T-cell (primary cell): ENCODE data around the gene ADAMTSL1. TPM values are rescaled to one million over a fixed set of nuclear protein-coding genes. Genes with fewer than 3 reads are reported as not detected.

Experiments used
- ATAC-seq, 4 experiments: fragments of 200-7000 bp in 3 of 4; fragments of 150-1000 bp in 1 of 4; cut with Tn5 transposase; replicated peaks in 1 of 4; 1 replicate in 3 of 4; 2 replicates in 1 of 4; pipeline ENCODE4 v1.10.0; 2021; ENCODE audit warnings: moderate library complexity in 3 of 4, mild to moderate bottlenecking in 2 of 4, moderate number of reproducible peaks in 1 of 4
- CTCF ChIA-PET, 2 donors: fragments of 300-600 bp; sonication (Branson Sonifier 250); formaldehyde crosslinking; loops; one replicate each; lab custom pipeline; 2022; ENCODE audit warnings: antibody characterized with exemption in 2 of 2; lab: Charles Lee
- POLR2A ChIA-PET, 2 donors: fragments of 300-600 bp; sonication (Branson Sonifier 250); formaldehyde crosslinking; loops; one replicate each; lab custom pipeline; 2022; ENCODE audit warnings: antibody characterized with exemption in 2 of 2; lab: Charles Lee
- DNase-seq, 35 experiments: peaks; one replicate each; pipeline versions ENCODE4 v3.0.0 to v3.0.0-alpha.2; 2013 to 2023
- H3K27ac ChIP-seq: one replicate; pipeline ENCODE4 v1.5.1; 2013; ENCODE audit warnings: low read length
- H3K27me3 ChIP-seq, 2 experiments: replicated peaks in 1 of 2; 1 replicate in 1 of 2; 2 replicates in 1 of 2; pipeline versions ENCODE4 v1.6.1 to v1.7.0; 2013; ENCODE audit warnings: low read length in 1 of 2, mixed read lengths in 1 of 2; ENCODE audit not compliant: control insufficient read depth in 2 of 2, insufficient read depth in 2 of 2; ENCODE audit errors: extremely low read depth in 1 of 2
- H3K36me3 ChIP-seq, 2 donors: 1 replicate in 1 of 2; 2 replicates in 1 of 2; pipeline versions ENCODE4 v1.6.1 to v1.7.0; 2013; ENCODE audit warnings: low read length in 1 of 2; ENCODE audit not compliant: control insufficient read depth in 2 of 2, insufficient read depth in 1 of 2; ENCODE audit errors: extremely low read depth in 1 of 2
- H3K4me1 ChIP-seq, 2 experiments: 1 replicate in 1 of 2; 2 replicates in 1 of 2; pipeline versions ENCODE4 v1.6.1 to v1.7.0; 2013; ENCODE audit warnings: low read length in 2 of 2, mixed read lengths in 1 of 2; ENCODE audit not compliant: insufficient read depth in 2 of 2, control insufficient read depth in 1 of 2; ENCODE audit errors: extremely low read depth in 1 of 2
- H3K4me3 ChIP-seq, 2 donors: 1 replicate in 1 of 2; 2 replicates in 1 of 2; pipeline versions ENCODE4 v1.5.1 to v1.7.0; 2013; ENCODE audit warnings: mild to moderate bottlenecking in 2 of 2, low read length in 1 of 2, moderate library complexity in 1 of 2; ENCODE audit not compliant: control insufficient read depth in 1 of 2; ENCODE audit errors: extremely low read depth in 1 of 2
- H3K9me3 ChIP-seq: 2 replicates; pipeline ENCODE4 v1.7.0; 2013
- H3K27ac Mint-ChIP-seq, 2 donors: one replicate each; pipeline ENCODE4 v1.8.0; 2020 to 2021; ENCODE audit warnings: mild to moderate bottlenecking in 2 of 2, mixed read lengths in 2 of 2
- H3K27me3 Mint-ChIP-seq, 2 donors: one replicate each; pipeline ENCODE4 v1.8.0; 2021 to 2022; ENCODE audit warnings: mixed read lengths in 2 of 2
- H3K36me3 Mint-ChIP-seq: one replicate; pipeline ENCODE4 v1.8.0; 2021; ENCODE audit warnings: mixed read lengths
- H3K4me1 Mint-ChIP-seq, 3 donors: one replicate each; pipeline ENCODE4 v1.8.0; 2020 to 2022; ENCODE audit warnings: mixed read lengths in 3 of 3, mild to moderate bottlenecking in 1 of 3
- H3K4me3 Mint-ChIP-seq, 3 donors: one replicate each; pipeline ENCODE4 v1.8.0; 2020 to 2022; ENCODE audit warnings: mild to moderate bottlenecking in 3 of 3, mixed read lengths in 3 of 3, moderate library complexity in 3 of 3
- H3K9me3 Mint-ChIP-seq, 3 donors: one replicate each; pipeline ENCODE4 v1.8.0; 2020 to 2022; ENCODE audit warnings: mixed read lengths in 3 of 3
- WGBS: methylation state at CpG from one replicate; pipeline ENCODE4 v1.1.5; 2013; ENCODE audit warnings: missing lambda C conversion rate; ENCODE audit not compliant: insufficient coverage; 5-methylcytosine and 5-hydroxymethylcytosine counted together
- total RNA-seq, 35 experiments: library from RNA in 6 of 35; stranded (reverse) in 6 of 35; fragments of 120-200 nt in 1 of 35; gene quantifications; one replicate each; pipeline versions ENCODE4 v1.2.1 to v1.2.4 and lab custom pipeline; 2013 to 2026

ADAMTSL1 gene
- total RNA-seq, 5 donors from 2014 or later (not counting 1 experiment from before 2014, with no cell fraction given), result 0.10 TPM; not detected in 4

GRCh38 chr9:18601026-18601425, 127.1 kb downstream of the ADAMTSL1 start:
- Mint-ChIP-seq H3K27ac (no peak overlapping the region), H3K4me3 (no peak overlapping the region), H3K27me3 (no peaks in the 10 kb centered on the region), H3K36me3 (no peaks in the 10 kb centered on the region), H3K4me1 (no peaks in the 10 kb centered on the region), H3K9me3 (peaks cover 0 to under 1% (median 0%) of the 10 kb centered on the region in 3 donors)
- no peak for DNase-seq
- Histone ChIP-seq H3K4me1 (no peaks in the 10 kb centered on the region), H3K9me3 (no peaks in the 10 kb centered on the region), H3K36me3 (no peaks in the 10 kb centered on the region), H3K4me3 (no peak overlapping the region), H3K27ac (no peak overlapping the region), H3K27me3 (no peaks in the 10 kb centered on the region)
- ATAC-seq, result no peak
- CTCF ChIA-PET, result no interaction called here
- POLR2A ChIA-PET, result no interaction called here

GRCh38 chr9:18601956-18602355, 128.0 kb downstream of the ADAMTSL1 start:
- Mint-ChIP-seq H3K4me1 (no peaks in the 10 kb centered on the region), H3K27me3 (no peaks in the 10 kb centered on the region), H3K36me3 (no peaks in the 10 kb centered on the region), H3K27ac (no peak overlapping the region), H3K9me3 (no peaks in the 10 kb centered on the region), H3K4me3 (no peak overlapping the region)
- WGBS, result 88% methylated on average over 1 of the region's 2 CpGs
- Histone ChIP-seq H3K36me3 (no peaks in the 10 kb centered on the region), H3K27me3 (no peaks in the 10 kb centered on the region), H3K4me3 (no peak overlapping the region), H3K9me3 (no peaks in the 10 kb centered on the region), H3K4me1 (no peaks in the 10 kb centered on the region), H3K27ac (no peak overlapping the region)
- POLR2A ChIA-PET, result no interaction called here
- no peak for DNase-seq
- ATAC-seq, result no peak
- CTCF ChIA-PET, result no interaction called here

GRCh38 chr9:18604767-18605730, 131.1 kb downstream of the ADAMTSL1 start:
- no peak for DNase-seq
- POLR2A ChIA-PET, result no interaction called here
- no peaks in the 10 kb centered on the region for H3K36me3 Mint-ChIP-seq

DNA sequence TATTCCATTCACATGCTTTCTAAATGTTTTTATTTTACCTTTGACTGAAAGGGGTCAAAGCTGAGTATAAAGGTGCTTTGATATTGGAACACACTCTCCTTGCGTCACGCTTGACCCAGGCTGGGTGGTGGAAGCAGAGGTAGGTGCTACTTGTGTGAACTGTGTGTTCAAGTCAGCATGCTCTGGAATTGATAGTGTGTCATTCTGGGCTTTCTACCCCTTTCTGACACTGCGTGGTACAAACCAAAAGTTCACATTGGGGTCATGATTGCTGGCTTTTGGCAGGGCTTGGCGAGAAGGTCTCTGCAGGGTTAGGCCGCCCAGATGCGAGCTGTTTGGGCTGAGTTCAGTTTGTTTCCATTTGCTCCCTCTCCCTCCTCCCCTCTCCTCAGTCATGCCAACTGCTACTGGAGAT, 131.8 kb downstream of the ADAMTSL1 start:
- ATAC-seq, result no peak
- no peaks in the 10 kb centered on the region for H3K9me3 ChIP-seq
- no peaks in the 10 kb centered on the region for H3K4me1 Mint-ChIP-seq
- H3K4me3 ChIP-seq, result no peak overlapping the region
- H3K4me3 Mint-ChIP-seq, result no peak overlapping the region
- H3K27me3 ChIP-seq, result no peaks in the 10 kb centered on the region
- H3K4me1 ChIP-seq, result no peaks in the 10 kb centered on the region
- H3K27ac ChIP-seq, result no peak overlapping the region
- POLR2A ChIA-PET, result no interaction called here
- DNase-seq, result no peak
- no peaks in the 10 kb centered on the region for H3K9me3 Mint-ChIP-seq
- no peaks in the 10 kb centered on the region for H3K36me3 Mint-ChIP-seq
- no peaks in the 10 kb centered on the region for H3K27me3 Mint-ChIP-seq
- 88% methylated on average over 2 of the region's 6 CpGs for WGBS
- no peak overlapping the region for H3K27ac Mint-ChIP-seq
- H3K36me3 ChIP-seq, result no peaks in the 10 kb centered on the region
- CTCF ChIA-PET, result no interaction called here

More at GRCh38 chr9:18604767-18605730, 131.1 kb downstream of the ADAMTSL1 start:
- Mint-ChIP-seq H3K27ac (no peak overlapping the region), H3K4me1 (no peaks in the 10 kb centered on the region), H3K4me3 (no peak overlapping the region), H3K27me3 (no peaks in the 10 kb centered on the region), H3K9me3 (no peaks in the 10 kb centered on the region)
- Histone ChIP-seq H3K9me3 (no peaks in the 10 kb centered on the region), H3K36me3 (no peaks in the 10 kb centered on the region), H3K4me3 (no peak overlapping the region), H3K4me1 (no peaks in the 10 kb centered on the region), H3K27ac (no peak overlapping the region), H3K27me3 (no peaks in the 10 kb centered on the region)
- no peak for ATAC-seq
- CTCF ChIA-PET, result no interaction called here
- WGBS, result 100% methylated on average over 1 of the region's 8 CpGs

GRCh38 chr9:18606281-18606680, 132.3 kb downstream of the ADAMTSL1 start:
- ChIA-PET CTCF (no interaction called here), POLR2A (interaction anchor here in 1 of 2 donors (0.5 kb wide), 1 partner anchor 36 kb away, joined by 3 read pairs; no protein-coding TSS in a partner anchor)
- H3K4me3 ChIP-seq, result no peak overlapping the region
- no peaks in the 10 kb centered on the region for H3K4me1 ChIP-seq
- Mint-ChIP-seq H3K4me1 (no peaks in the 10 kb centered on the region), H3K36me3 (no peaks in the 10 kb centered on the region), H3K9me3 (no peaks in the 10 kb centered on the region), H3K27me3 (no peaks in the 10 kb centered on the region), H3K27ac (no peak overlapping the region), H3K4me3 (no peak overlapping the region)
- no peaks in the 10 kb centered on the region for H3K36me3 ChIP-seq
- ATAC-seq (no peak), DNase-seq (no peak)
- no peaks in the 10 kb centered on the region for H3K27me3 ChIP-seq
- WGBS, result no CpG with 5 or more reads among the region's 2 CpGs
- H3K9me3 ChIP-seq, result no peaks in the 10 kb centered on the region
- H3K27ac ChIP-seq, result no peak overlapping the region

GRCh38 chr9:18606846-18607245, 132.9 kb downstream of the ADAMTSL1 start:
- POLR2A ChIA-PET, result interaction anchor here in 1 of 2 donors (0.5 kb wide), 1 partner anchor 37 kb away, joined by 3 read pairs; no protein-coding TSS in a partner anchor
- no peaks in the 10 kb centered on the region for H3K36me3 ChIP-seq
- no peak overlapping the region for H3K4me3 Mint-ChIP-seq
- CTCF ChIA-PET, result no interaction called here
- no peak overlapping the region for H3K4me3 ChIP-seq
- no peaks in the 10 kb centered on the region for H3K27me3 Mint-ChIP-seq
- no peaks in the 10 kb centered on the region for H3K4me1 Mint-ChIP-seq
- H3K27ac Mint-ChIP-seq, result no peak overlapping the region
- no peaks in the 10 kb centered on the region for H3K9me3 Mint-ChIP-seq
- H3K4me1 ChIP-seq, result no peaks in the 10 kb centered on the region
- H3K9me3 ChIP-seq, result no peaks in the 10 kb centered on the region
- no peaks in the 10 kb centered on the region for H3K27me3 ChIP-seq
- H3K27ac ChIP-seq, result no peak overlapping the region
- H3K36me3 Mint-ChIP-seq, result no peaks in the 10 kb centered on the region
- no peak for DNase-seq
- ATAC-seq, result no peak
